OCI-LY7 (cell line): ENCODE measurements around the gene NME9. TPM values are rescaled to one million over a fixed set of nuclear protein-coding genes. Genes with fewer than 3 reads are reported as not detected.

Source experiments
- BruUV-seq: library from RNA; stranded (reverse); fragments of 400-500 nt; replicated peaks from 2 replicates; lab custom pipeline; 2021; lab: Mats Ljungman, UMichigan
- CTCF ChIA-PET: fragments of 300-600 bp; sonication (Branson Sonifier 250); formaldehyde crosslinking; loops from one replicate; lab custom pipeline; 2022; ENCODE audit warnings: antibody characterized with exemption; ENCODE audit not compliant: unreplicated experiment; lab: Charles Lee
- POLR2A ChIA-PET: fragments of 300-600 bp; sonication (Branson Sonifier 250); formaldehyde crosslinking; loops from one replicate; lab custom pipeline; 2022; ENCODE audit warnings: antibody characterized with exemption; lab: Charles Lee
- DNase-seq: peaks from one replicate; pipeline ENCODE4 v3.0.0-alpha.2; 2015; ENCODE audit warnings: low spot score
- H2AFZ ChIP-seq: fragments of 200-600 bp; sonication (generic), shearing (Covaris generic); 2 replicates; pipeline ENCODE4 v1.6.1; 2014; ENCODE audit warnings: mild to moderate bottlenecking, antibody characterized with exemption, low read length, moderate library complexity
- H3K27ac ChIP-seq: fragments of 200-600 bp; sonication (generic); 2 replicates; pipeline ENCODE4 v1.5.1; 2014; ENCODE audit warnings: mixed run types, low read depth, mild to moderate bottlenecking, moderate library complexity, low read length, inconsistent platforms; ENCODE audit not compliant: poor library complexity, severe bottlenecking
- H3K36me3 ChIP-seq: fragments of 200-600 bp; sonication (generic); 2 replicates; pipeline ENCODE4 v1.6.1; 2014; ENCODE audit warnings: mild to moderate bottlenecking, antibody characterized with exemption, low read length, moderate library complexity, mixed read lengths; ENCODE audit not compliant: insufficient read depth
- H3K4me1 ChIP-seq: fragments of 200-600 bp; sonication (generic); 2 replicates; pipeline ENCODE4 v1.5.1; 2014; ENCODE audit warnings: mild to moderate bottlenecking, low read length; ENCODE audit not compliant: insufficient read depth, poor library complexity, severe bottlenecking
- H3K4me2 ChIP-seq: fragments of 200-600 bp; sonication (generic); 2 replicates; pipeline ENCODE4 v1.6.1; 2014; ENCODE audit warnings: mild to moderate bottlenecking, low read length
- H3K4me3 ChIP-seq: fragments of 200-600 bp; sonication (generic); 2 replicates; pipeline ENCODE4 v1.5.1; 2014; ENCODE audit warnings: mild to moderate bottlenecking, low read depth, low read length; ENCODE audit not compliant: poor library complexity, severe bottlenecking
- H3K79me2 ChIP-seq: fragments of 200-600 bp; sonication (generic); 2 replicates; pipeline ENCODE4 v1.6.1; 2016; ENCODE audit warnings: low read depth, mild to moderate bottlenecking, low read length, moderate library complexity, mixed read lengths; ENCODE audit not compliant: insufficient read depth
- H3K9me2 ChIP-seq: fragments of 200-600 bp; sonication (generic); 2 replicates; pipeline ENCODE4 v1.6.1; 2016; ENCODE audit warnings: mild to moderate bottlenecking, low read length, mixed read lengths; ENCODE audit not compliant: insufficient read depth
- H3K9me3 ChIP-seq: fragments of 200-600 bp; sonication (generic); 2 replicates; pipeline ENCODE4 v1.6.1; 2014; ENCODE audit warnings: mild to moderate bottlenecking, mixed run types, low read length, mixed read lengths
- H4K20me1 ChIP-seq: fragments of 200-600 bp; sonication (generic); 2 replicates; pipeline ENCODE4 v1.6.1; 2014; ENCODE audit warnings: mild to moderate bottlenecking, antibody characterized with exemption, low read length, moderate library complexity, mixed read lengths; ENCODE audit not compliant: insufficient read depth
- CTCF ChIP-seq: fragments of 200-600 bp; sonication (generic); conservative IDR thresholded peaks from 2 replicates; pipeline ENCODE4 v1.5.1; 2014; ENCODE audit warnings: mild to moderate bottlenecking, antibody characterized with exemption, low read length, moderate library complexity, mixed read lengths
- EZH2phosphoT487 ChIP-seq: fragments of 200-600 bp; sonication (generic); IDR thresholded peaks from 2 replicates; pipeline ENCODE4 v1.6.1; 2018; ENCODE audit warnings: low read depth, borderline replicate concordance, mild to moderate bottlenecking, mixed run types, antibody characterized with exemption, low read length, moderate library complexity, mixed read lengths
- intact Hi-C: fragments of 100-400 bp; cut with micrococcal nuclease; formaldehyde crosslinking; loops from one replicate; pipeline ENCODE4 v1.10.0; 2022; ENCODE audit not compliant: unreplicated experiment
- total RNA-seq, 2 experiments: library from RNA; depleted of rRNA in 1 of 2; stranded (reverse); fragments of >200 nt in 1 of 2; shearing (Covaris generic) in 1 of 2; gene quantifications; 2 replicates each; pipeline ENCODE4 v1.2.3, GENCODE V29; 2014 to 2022

Gene NME9
- total RNA-seq, 2 experiments from 2014 or later, result not detected

- ChIA-PET POLR2A (interaction anchor here (0.5 kb wide), 1 partner anchor 37 kb away, joined by 3 read pairs; no protein-coding TSS in a partner anchor), CTCF (no interaction called here)
- Histone ChIP-seq H3K79me2 (no peaks in the 10 kb centered on the region), H2AFZ (no peak overlapping the region), H3K9me2 (no peaks in the 10 kb centered on the region), H3K36me3 (no peaks in the 10 kb centered on the region), H3K27ac (no peak overlapping the region), H4K20me1 (no peaks in the 10 kb centered on the region), H3K4me1 (peaks cover 6% of the 10 kb centered on the region), H3K4me2 (no peak overlapping the region), H3K9me3 (no peaks in the 10 kb centered on the region), H3K4me3 (no peak overlapping the region)
- intact Hi-C loops, result no loop called here
- BruUV-seq, result no TSS peak
- DNase-seq, result no peak
- TF ChIP-seq EZH2phosphoT487 (no peak), CTCF (no peak)
These were observed 47.0 kb upstream of the NME9 start for GRCh38 chr3:138376663-138377062.

- no peak overlapping the region for H3K4me2 ChIP-seq
- H3K79me2 ChIP-seq, result no peaks in the 10 kb centered on the region
- peaks cover 17% of the 10 kb centered on the region for H3K4me1 ChIP-seq
- H4K20me1 ChIP-seq, result no peaks in the 10 kb centered on the region
- ChIA-PET POLR2A (no interaction called here), CTCF (no interaction called here)
- DNase-seq, result no peak
- no TSS peak for BruUV-seq
- H2AFZ ChIP-seq, result no peak overlapping the region
- intact Hi-C loops, result no loop called here
- TF ChIP-seq CTCF (no peak), EZH2phosphoT487 (no peak)
- no peaks in the 10 kb centered on the region for H3K9me2 ChIP-seq
- H3K4me3 ChIP-seq, result no peak overlapping the region
- no peak overlapping the region for H3K27ac ChIP-seq
- H3K36me3 ChIP-seq, result no peaks in the 10 kb centered on the region
- no peaks in the 10 kb centered on the region for H3K9me3 ChIP-seq
These were observed 45.8 kb upstream of the NME9 start for GRCh38 chr3:138375447-138375846.

- H4K20me1 ChIP-seq, result no peaks in the 10 kb centered on the region
- H3K4me1 ChIP-seq, result peaks cover 17% of the 10 kb centered on the region
- TF ChIP-seq EZH2phosphoT487 (no peak), CTCF (no peak)
- no peak overlapping the region for H3K27ac ChIP-seq
- no peaks in the 10 kb centered on the region for H3K36me3 ChIP-seq
- no peaks in the 10 kb centered on the region for H3K9me3 ChIP-seq
- ChIA-PET CTCF (no interaction called here), POLR2A (no interaction called here)
- intact Hi-C loops, result no loop called here
- no peaks in the 10 kb centered on the region for H3K79me2 ChIP-seq
- no peak overlapping the region for H2AFZ ChIP-seq
- BruUV-seq, result no TSS peak
- no peak for DNase-seq
- no peaks in the 10 kb centered on the region for H3K9me2 ChIP-seq
- H3K4me2 ChIP-seq, result no peak overlapping the region
- H3K4me3 ChIP-seq, result no peak overlapping the region
These were observed 45.0 kb upstream of the NME9 start for GRCh38 chr3:138374573-138375134.
